ENCODE measurements around the gene MBP. TPM values are rescaled to one million over a fixed set of nuclear protein-coding genes. Genes with fewer than 3 reads are reported as not detected.

The MBP gene
- total RNA-seq, 4 donors from 2014 or later = 44.0 to 68.0 (median 60.2) TPM

DNA sequence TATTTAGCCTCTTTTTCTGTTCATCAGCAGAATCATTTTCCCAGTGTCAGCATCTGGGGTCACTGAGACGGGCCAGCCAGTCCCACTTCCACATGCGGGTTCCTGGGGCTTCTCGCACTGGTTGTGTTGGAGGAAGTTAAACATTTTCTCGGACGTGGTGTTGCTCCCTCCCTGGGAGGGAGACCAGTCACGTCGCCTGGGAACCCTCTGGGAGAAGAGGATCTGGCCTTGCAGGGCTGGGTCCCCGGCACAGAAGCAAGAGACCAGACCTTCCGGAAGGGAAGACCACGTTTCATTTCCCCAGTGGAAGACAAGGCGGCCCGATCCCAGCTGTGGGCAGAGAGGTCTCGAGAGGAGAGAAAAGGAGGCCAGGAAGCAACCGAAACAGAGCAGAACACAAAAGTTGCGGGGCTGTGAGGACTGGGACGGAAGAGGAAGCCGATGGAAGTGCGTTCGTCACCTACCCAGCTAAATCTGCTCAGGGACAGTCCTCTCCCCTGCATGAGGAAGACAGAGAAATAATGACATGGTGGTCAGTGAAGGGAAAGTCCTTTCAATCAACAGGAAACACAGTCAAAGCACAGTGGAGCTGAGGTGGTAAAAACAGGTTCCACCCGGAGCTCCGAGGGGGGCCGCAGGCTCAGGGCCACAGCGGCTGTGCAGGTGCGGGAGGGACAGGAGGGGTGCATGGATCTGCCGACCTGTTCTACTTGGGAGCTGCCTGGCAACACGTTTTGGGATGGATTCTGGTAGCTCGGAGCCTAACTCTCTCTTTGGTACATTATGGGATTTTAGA is 144.4 kb downstream of the MBP start:
- intact Hi-C loops (cut with DNase I) = loop anchor here (10.0 kb wide), 1 partner anchor 183 kb away; no protein-coding TSS in a partner anchor

DNA sequence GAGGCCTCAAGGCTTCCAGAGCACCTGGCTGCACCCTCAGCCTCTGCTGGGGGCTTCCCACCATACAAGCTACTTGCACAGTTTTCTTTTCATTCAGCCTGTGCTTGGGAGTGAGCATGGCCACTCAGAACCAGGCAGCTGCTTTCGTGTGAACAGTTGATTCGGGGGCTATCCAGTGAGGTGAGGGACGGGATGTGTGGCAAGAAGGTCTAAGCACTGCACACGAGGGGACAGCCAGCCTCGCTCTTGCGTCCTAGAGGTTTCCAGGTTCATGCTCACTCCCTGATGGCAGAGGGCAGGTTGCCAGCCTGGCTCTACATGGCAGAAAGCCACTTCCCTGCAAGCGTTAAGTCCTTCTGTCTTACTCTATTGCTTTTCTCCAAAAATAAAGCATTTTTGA is 146.2 kb downstream of the MBP start:
- no peaks in the 10 kb centered on the region for H3K27me3 ChIP-seq
- H3K36me3 ChIP-seq = no peaks in the 10 kb centered on the region
- H3K9me3 ChIP-seq = no peaks in the 10 kb centered on the region
- peak; percentile 58 to 72 for DNase-seq
- peaks cover 14 to 16% of the 10 kb centered on the region in 2 donors for H3K4me1 ChIP-seq
- H3K27ac ChIP-seq = no peak overlapping the region
- TF ChIP-seq POLR2A (IDR thresholded peaks at IDR 0.05) = no peak
- TF ChIP-seq, protein P1, sequence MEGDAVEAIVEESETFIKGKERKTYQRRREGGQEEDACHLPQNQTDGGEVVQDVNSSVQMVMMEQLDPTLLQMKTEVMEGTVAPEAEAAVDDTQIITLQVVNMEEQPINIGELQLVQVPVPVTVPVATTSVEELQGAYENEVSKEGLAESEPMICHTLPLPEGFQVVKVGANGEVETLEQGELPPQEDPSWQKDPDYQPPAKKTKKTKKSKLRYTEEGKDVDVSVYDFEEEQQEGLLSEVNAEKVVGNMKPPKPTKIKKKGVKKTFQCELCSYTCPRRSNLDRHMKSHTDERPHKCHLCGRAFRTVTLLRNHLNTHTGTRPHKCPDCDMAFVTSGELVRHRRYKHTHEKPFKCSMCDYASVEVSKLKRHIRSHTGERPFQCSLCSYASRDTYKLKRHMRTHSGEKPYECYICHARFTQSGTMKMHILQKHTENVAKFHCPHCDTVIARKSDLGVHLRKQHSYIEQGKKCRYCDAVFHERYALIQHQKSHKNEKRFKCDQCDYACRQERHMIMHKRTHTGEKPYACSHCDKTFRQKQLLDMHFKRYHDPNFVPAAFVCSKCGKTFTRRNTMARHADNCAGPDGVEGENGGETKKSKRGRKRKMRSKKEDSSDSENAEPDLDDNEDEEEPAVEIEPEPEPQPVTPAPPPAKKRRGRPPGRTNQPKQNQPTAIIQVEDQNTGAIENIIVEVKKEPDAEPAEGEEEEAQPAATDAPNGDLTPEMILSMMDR (IDR thresholded peaks at IDR 0.05) = no peak
- intact Hi-C loops (cut with DNase I) = loop anchor here (10.0 kb wide), 1 partner anchor 182 kb away; no protein-coding TSS in a partner anchor
- H3K4me3 ChIP-seq (replicated peaks in 1 of 3) = no peak overlapping the region
- WGBS, 2 donors = 44 to 80% methylated on average over 7 of the region's 7 CpGs

More for the DNA sequence above, 144.4 kb downstream of the MBP start:
- Histone ChIP-seq H3K9me3 (no peaks in the 10 kb centered on the region), H3K27ac (no peak overlapping the region), H3K36me3 (no peaks in the 10 kb centered on the region), H3K4me1 (peaks cover 0 to 3% of the 10 kb centered on the region in 2 donors), H3K4me3 (replicated peaks in 1 of 3) (no peak overlapping the region), H3K27me3 (no peaks in the 10 kb centered on the region)
- no peak for DNase-seq
- TF ChIP-seq, protein P1 (IDR thresholded peaks at IDR 0.05) = no peak
- no peak for TF ChIP-seq POLR2A (IDR thresholded peaks at IDR 0.05)
- WGBS, 2 donors = 72 to 81% methylated on average over 27 of the region's 27 CpGs

DNA sequence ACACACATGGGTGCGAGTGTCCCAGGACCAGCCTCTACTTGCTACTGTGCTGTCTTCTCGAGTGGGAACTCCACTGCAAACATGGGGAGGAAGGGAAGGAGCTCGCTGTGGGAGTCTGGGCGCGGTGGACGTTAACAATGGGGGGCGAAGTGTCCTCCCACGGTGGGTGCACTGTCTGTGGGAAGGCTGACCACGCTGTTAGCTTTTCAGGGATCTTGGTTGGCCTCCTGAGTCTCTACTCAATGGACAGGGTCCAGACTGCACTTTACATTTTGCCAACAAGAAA is 146.7 kb downstream of the MBP start:
- Histone ChIP-seq H3K4me1 (peaks cover 17 to 18% of the 10 kb centered on the region in 2 donors), H3K4me3 (replicated peaks in 1 of 3) (no peak overlapping the region), H3K9me3 (no peaks in the 10 kb centered on the region), H3K36me3 (no peaks in the 10 kb centered on the region), H3K27ac (no peak overlapping the region), H3K27me3 (no peaks in the 10 kb centered on the region)
- intact Hi-C loops (cut with DNase I) = loop anchor here (10.0 kb wide), 1 partner anchor 181 kb away; no protein-coding TSS in a partner anchor
- 97% methylated on average over 9 of the region's 9 CpGs for WGBS, 2 donors
- DNase-seq = no peak
- no peak for TF ChIP-seq POLR2A (IDR thresholded peaks at IDR 0.05)

DNA sequence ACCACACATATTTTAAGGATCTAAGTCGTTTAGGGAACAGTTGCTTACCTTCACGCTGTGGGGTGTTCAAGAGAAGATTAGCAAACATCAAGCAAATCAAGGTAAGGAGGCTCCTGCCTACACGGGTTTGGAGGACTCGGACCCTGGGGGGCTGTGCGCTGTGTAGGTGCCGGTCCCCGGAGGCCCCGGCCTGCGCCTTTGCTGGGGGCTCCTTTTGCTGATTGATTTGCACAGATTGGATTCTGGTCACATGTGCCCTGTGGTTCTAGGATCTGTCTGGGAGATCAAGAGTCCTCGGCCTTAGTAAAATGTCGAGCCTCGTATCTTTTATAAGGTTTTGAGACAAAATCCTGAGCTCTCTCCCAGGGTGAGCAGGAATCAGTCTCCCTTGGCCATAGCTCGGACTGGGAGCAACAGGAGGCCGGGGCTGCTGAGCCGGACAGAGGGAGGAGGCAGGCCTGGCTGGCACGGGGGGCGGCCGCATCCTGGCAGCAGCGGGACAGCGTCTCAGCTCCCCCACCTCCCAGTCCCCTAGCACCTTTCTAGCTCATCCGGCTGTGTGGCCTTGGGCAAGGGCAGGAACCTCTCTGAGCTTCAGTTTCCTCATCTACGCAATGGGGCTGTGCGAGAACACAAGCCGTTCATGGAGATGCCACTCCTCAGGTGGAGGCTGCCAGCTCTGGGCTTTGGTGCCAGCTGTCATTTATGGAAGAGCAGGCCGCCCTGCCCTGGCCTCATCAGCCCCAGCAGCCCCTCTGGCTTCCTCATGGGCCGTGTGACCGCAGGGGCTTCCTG is 147.2 kb downstream of the MBP start:
- H3K4me1 ChIP-seq = peaks cover 21 to 23% of the 10 kb centered on the region in 2 donors
- H3K27ac ChIP-seq = no peak overlapping the region
- H3K4me3 ChIP-seq (replicated peaks in 1 of 3) = no peak overlapping the region
- no peak for TF ChIP-seq POLR2A (IDR thresholded peaks at IDR 0.05)
- TF ChIP-seq, protein P1 (IDR thresholded peaks at IDR 0.05) = no peak
- WGBS, 2 donors = 94 to 95% methylated on average over 17 to 24 of the region's 27 CpGs
- no peaks in the 10 kb centered on the region for H3K36me3 ChIP-seq
- H3K9me3 ChIP-seq = no peaks in the 10 kb centered on the region
- no peaks in the 10 kb centered on the region for H3K27me3 ChIP-seq
- DNase-seq = no peak
- intact Hi-C loops (cut with DNase I) = loop anchor here (10.0 kb wide), 1 partner anchor 181 kb away; no protein-coding TSS in a partner anchor

DNA sequence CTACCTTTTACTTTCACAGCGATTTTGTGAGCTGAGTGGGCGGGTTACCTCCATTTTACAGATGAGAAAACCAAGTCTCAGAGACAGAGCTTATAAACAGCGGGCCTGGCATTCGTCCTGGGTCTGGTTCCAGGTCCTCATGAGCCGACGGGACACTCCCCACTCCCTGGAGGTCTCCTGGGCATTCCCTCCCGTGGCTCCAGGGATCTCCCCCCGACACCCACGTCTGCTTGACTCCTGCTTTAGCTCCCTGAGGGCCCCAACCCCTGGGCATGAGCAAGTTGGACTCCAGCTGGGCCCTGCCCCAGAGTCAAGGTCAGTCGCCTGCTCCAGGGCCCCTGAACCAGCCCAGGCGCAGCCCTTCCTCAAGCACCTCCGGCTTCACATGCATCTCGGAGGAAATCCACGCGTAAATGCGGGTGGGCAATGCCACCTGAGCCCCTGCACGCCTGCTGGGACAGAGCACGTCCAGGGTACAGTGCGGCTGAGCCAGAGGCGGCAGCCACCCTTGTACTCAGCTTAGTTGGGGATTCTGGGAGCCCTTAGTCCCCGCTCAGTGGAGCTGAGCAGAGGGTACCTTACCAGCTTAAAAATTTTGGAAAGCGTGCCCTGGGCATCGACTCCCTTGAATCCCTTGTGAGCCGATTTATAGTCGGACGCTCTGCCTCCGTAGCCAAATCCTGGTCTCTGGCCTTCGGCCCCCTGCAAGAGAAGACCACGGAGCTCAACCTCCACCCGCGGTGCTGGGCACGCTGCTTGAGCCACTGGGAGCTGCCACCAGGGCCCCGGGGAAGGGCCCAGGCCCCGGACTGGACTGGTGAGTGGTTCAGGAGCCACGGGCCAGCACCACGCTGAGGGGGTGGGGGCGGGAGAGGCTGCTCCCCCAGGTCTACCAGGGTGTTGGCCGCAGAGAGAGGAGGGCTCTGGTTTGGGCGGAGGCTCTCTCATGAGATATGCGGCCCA is 148.1 kb downstream of the MBP start:
- no peaks in the 10 kb centered on the region for H3K9me3 ChIP-seq
- no peaks in the 10 kb centered on the region for H3K27me3 ChIP-seq
- H3K4me1 ChIP-seq = peaks cover 30% of the 10 kb centered on the region in 2 donors
- intact Hi-C loops (cut with DNase I) = loop anchor here (5.0 to 10.0 kb wide), 2 partner anchors 62 to 180 kb away; no protein-coding TSS in a partner anchor
- no peak for DNase-seq
- H3K36me3 ChIP-seq = no peaks in the 10 kb centered on the region
- 93 to 95% methylated on average over 30 to 37 of the region's 40 CpGs for WGBS, 2 donors
- TF ChIP-seq, protein P1 (IDR thresholded peaks at IDR 0.05) = no peak
- TF ChIP-seq POLR2A (IDR thresholded peaks at IDR 0.05) = no peak
- H3K27ac ChIP-seq = no peak overlapping the region
- H3K4me3 ChIP-seq (replicated peaks in 1 of 3) = no peak overlapping the region

Measured in thyroid gland (tissue), 4 donors.